ENCODE data around the gene UVRAG. TPM values are rescaled to one million over a fixed set of nuclear protein-coding genes. Genes with fewer than 3 reads are reported as not detected.

UVRAG gene
- total and polyA plus RNA-seq, 2 of the 4 experiments (the other 2 are of a cell fraction), result 5.6 to 10.9 TPM

GRCh38 chr11:75841739-75842138, 26.7 kb downstream of the UVRAG start:
- Histone ChIP-seq H4K20me1 (ENCODE audit: insufficient read depth, low read length) (peaks cover 5% of the 10 kb centered on the region; the same call in 1 of the 2 replicates), H3K9me1 (ENCODE audit: insufficient read depth, low read length) (0 out of 2 replicates have a peak, but pooled peaks cover 4% of the 10 kb centered on the region), H3K56ac (ENCODE audit: extremely low read depth, insufficient read depth, low read length) (no peak overlapping the region), H4K8ac (ENCODE audit: low read depth in 2 of 2, low read length in 2 of 2) (no peak overlapping the region), H3K23ac (ENCODE audit: low read depth, low read length) (no peak overlapping the region), H3K18ac (ENCODE audit: low read depth, low read length) (no peak overlapping the region), H2BK120ac (ENCODE audit: low read depth, low read length) (no peak overlapping the region), H3K14ac (replicated peaks; ENCODE audit: low read depth, low read length) (no peak overlapping the region), H3K4me3 (ENCODE audit: insufficient read depth, low read depth, low read length) (no peak overlapping the region), H3K4me1 (ENCODE audit: control insufficient read depth, insufficient read depth, low read length) (no peaks in the 10 kb centered on the region), H3K9me3 (ENCODE audit: control insufficient read depth, insufficient read depth, low read length) (no peaks in the 10 kb centered on the region), H3K79me1 (ENCODE audit: low read depth in 1 of 2, low read length in 2 of 2) (peaks cover 16 to 17% of the 10 kb centered on the region in 2 experiments), H3K4me2 (ENCODE audit: low read depth, low read length) (no peak overlapping the region), H3K9ac (ENCODE audit: low read depth, low read length) (no peak overlapping the region), H3K4ac (ENCODE audit: low read depth, low read length) (no peak overlapping the region), H3K27ac (ENCODE audit: insufficient read depth, low read length) (no peak overlapping the region), H2AFZ (replicated peaks; ENCODE audit: low read length, poor library complexity) (no peak overlapping the region), H3K36me3 (ENCODE audit: control insufficient read depth, insufficient read depth, low read length) (0 out of 2 replicates have a peak, but pooled peaks cover 1% of the 10 kb centered on the region), H2AK9ac (replicated peaks; ENCODE audit: low read depth, low read length, poor library complexity) (no peak overlapping the region), H2BK20ac (ENCODE audit: low read depth, low read length) (no peak overlapping the region), H2BK15ac (ENCODE audit: low read depth, low read length) (no peak overlapping the region), H2AK5ac (ENCODE audit: low read depth, low read length) (no peak overlapping the region), H4K91ac (ENCODE audit: insufficient read depth, low read depth, low read length) (no peak overlapping the region), H2BK5ac (ENCODE audit: low read depth, low read length, poor library complexity, severe bottlenecking) (no peak overlapping the region), H4K5ac (ENCODE audit: low read depth, low read length) (no peak overlapping the region), H3K27me3 (ENCODE audit: control insufficient read depth, insufficient read depth, low read length) (no peaks in the 10 kb centered on the region)
- no peak for TF ChIP-seq FOS (IDR thresholded peaks at IDR 0.05; ENCODE audit: low read depth, low read length)
- no peak for TF ChIP-seq MAFK (IDR thresholded peaks at IDR 0.05; ENCODE audit: low read depth, low read length)
- TF ChIP-seq BHLHE40 (IDR thresholded peaks at IDR 0.05; ENCODE audit: low read depth, low read length), result no peak
- no peak for TF ChIP-seq CTCF (conservative IDR thresholded peaks at IDR 0.05; ENCODE audit: low read depth, low read length)
- TF ChIP-seq MXI1 (IDR thresholded peaks at IDR 0.05; ENCODE audit: borderline replicate concordance, low read depth, low read length), result no peak
- TF ChIP-seq CEBPB (IDR thresholded peaks at IDR 0.05; ENCODE audit: low read depth, low read length), result no peak
- no peak for TF ChIP-seq MAZ (IDR thresholded peaks at IDR 0.05; ENCODE audit: borderline replicate concordance, low read depth, low read length)
- TF ChIP-seq NFE2L2 (IDR thresholded peaks at IDR 0.05; ENCODE audit: low read depth, low read length), result no peak
- no peak for TF ChIP-seq SMC3 (IDR thresholded peaks at IDR 0.05; ENCODE audit: low read depth, low read length)
- TF ChIP-seq CHD1 (IDR thresholded peaks at IDR 0.05; ENCODE audit: low read depth, low read length), result no peak
- ATAC-seq (ENCODE audit: low read depth) (no peak), DNase-seq (no peak)
- POLR2A ChIA-PET (ENCODE audit: unreplicated experiment), result interaction anchor here (0.5 kb wide), 1 partner anchor 25 kb away, joined by 3 read pairs; no protein-coding TSS in a partner anchor
- BruUV-seq (replicated peaks), result no TSS peak
- intact Hi-C loops (cut with micrococcal nuclease) (loop anchor here (2.0 kb wide), 1 partner anchor 15 kb away; no protein-coding TSS in a partner anchor), dilution Hi-C loops (cut with HindIII; ENCODE audit: low sequenced_read_pairs, unreplicated experiment) (no loop called here), in situ Hi-C loops (cut with MboI; ENCODE audit: low sequenced_read_pairs) (no loop called here)
- WGBS, 2 experiments (ENCODE audit: extremely low coverage in 2 of 2, insufficient read length in 1 of 2), result 89% methylated on average over 1 of the region's 2 CpGs; no CpG with 5 or more reads in 1 of the 2 experiments
- CTCF ChIA-PET, result no interaction called here

All from IMR-90 (cell line).